Measurements from ENCODE around the gene PRKCA. TPM values are rescaled to one million over a fixed set of nuclear protein-coding genes. Genes with fewer than 3 reads are reported as not detected.

PRKCA gene
- polyA plus RNA-seq, 2 of the 4 experiments (the other 2 are of a cell fraction) = 28.8 to 65.0 TPM

- H3K4me3 ChIP-seq = peak overlapping the region; percentile 39
- POLR2A ChIA-PET = no interaction called here
- H3K9me3 ChIP-seq = no peaks in the 10 kb centered on the region
- 0 out of 3 replicates have a peak, but pooled peaks cover 4% of the 10 kb centered on the region for H3K4me1 ChIP-seq
- peak overlapping the region; percentile 87 for H3K4me2 ChIP-seq
- DNase-seq (ENCODE audit: low read depth in 1 of 2, low spot score in 1 of 2) (no peak), ATAC-seq (no peak), FAIRE-seq (no peak)
- TF ChIP-seq EHF (CRISPR knock-in tag; IDR thresholded peaks at IDR 0.05) (no peak), CBX8 (IDR thresholded peaks at IDR 0.05) (no peak), FOSL2 (IDR thresholded peaks at IDR 0.05) (no peak), FOSL2 (CRISPR knock-in tag; IDR thresholded peaks at IDR 0.05) (no peak), PBX3 (IDR thresholded peaks at IDR 0.05) (no peak), TFCP2L1 (CRISPR knock-in tag; IDR thresholded peaks at IDR 0.05) (no peak), FOSB (CRISPR knock-in tag; IDR thresholded peaks at IDR 0.05) (no peak), BHLHE40 (IDR thresholded peaks at IDR 0.05; ENCODE audit: low read depth, low read length) (no peak)
- WGBS (ENCODE audit: missing lambda C conversion rate) = 27% methylated on average over 7 of the region's 7 CpGs
- H3K27ac ChIP-seq = peak overlapping the region in 1 of 2 experiments; percentile 59; a peak in 2 of 6 replicates
- CTCF ChIA-PET = interaction anchor here (1.1 kb wide), 1 partner anchor 17 kb away, joined by 3 read pairs; no protein-coding TSS in a partner anchor
Measured at GRCh38 chr17:66834426-66834918, 532.1 kb downstream of the PRKCA start.

GRCh38 chr17:66834919-66835454 is 532.6 kb downstream of the PRKCA start, which contains the start of gene CACNG5:
Gene CACNG5 (plus strand): TSS chr17:66835117. CDS start chr17:66877333, 42,216 bp downstream.
- DNase-seq (ENCODE audit: low read depth in 1 of 2, low spot score in 1 of 2) (peak in 1 of 2 experiments; percentile 57), ATAC-seq (peak; percentile 12 to 72; a peak in 4 of 6 replicates), FAIRE-seq (no peak)
- POLR2A ChIA-PET = no interaction called here
- CTCF ChIA-PET = interaction anchor here (0.8 to 1.1 kb wide), 2 partner anchors 17 to 580 kb away, joined by 3 to 4 read pairs; no protein-coding TSS in a partner anchor
- Histone ChIP-seq H3K27ac (peak within 1 kb of the TSS in 1 of 2 experiments; percentile 59; a peak in 3 of 6 replicates), H3K4me3 (peak within 1 kb of the TSS; percentile 39), H3K4me2 (peak within 1 kb of the TSS; percentile 87), H3K9me3 (no peaks in the 10 kb centered on the region), H3K4me1 (0 out of 3 replicates have a peak, but pooled peaks cover 4% of the 10 kb centered on the region)
- 23% methylated on average over 14 of the region's 57 CpGs for WGBS (ENCODE audit: missing lambda C conversion rate)
- TF ChIP-seq RAD21 (conservative IDR thresholded peaks at IDR 0.05 in 1 of 2, IDR thresholded peaks at IDR 0.05 in 1 of 2) (no peak), CBX8 (IDR thresholded peaks at IDR 0.05) (no peak), ELK1 (IDR thresholded peaks at IDR 0.05; ENCODE audit: low read depth, low read length) (no peak), CEBPB (IDR thresholded peaks at IDR 0.05) (no peak), ZSCAN20 (CRISPR knock-in tag; IDR thresholded peaks at IDR 0.05) (no peak), MYC (IDR thresholded peaks at IDR 0.05; ENCODE audit: borderline replicate concordance, low read length) (no peak), PBX3 (IDR thresholded peaks at IDR 0.05) (no peak), ZFP36 (IDR thresholded peaks at IDR 0.05; ENCODE audit: borderline replicate concordance, partially characterized antibody) (no peak), TFCP2L1 (CRISPR knock-in tag; IDR thresholded peaks at IDR 0.05) (no peak), CHD4 (IDR thresholded peaks at IDR 0.05; ENCODE audit: borderline replicate concordance) (no peak), HDAC2 (IDR thresholded peaks at IDR 0.05) (no peak), ZNF302 (CRISPR knock-in tag; IDR thresholded peaks at IDR 0.05) (no peak), MAX (IDR thresholded peaks at IDR 0.05) (no peak), RFX5 (IDR thresholded peaks at IDR 0.05) (no peak), EHMT2 (IDR thresholded peaks at IDR 0.05; ENCODE audit: low read depth) (no peak), JUN (IDR thresholded peaks at IDR 0.05) (no peak)
